B cell (primary cell): ENCODE data around the gene NAV1. TPM values are rescaled to one million over a fixed set of nuclear protein-coding genes. Genes with fewer than 3 reads are reported as not detected.
"Not testable (repeated sequence)": the region's sequence is repeated elsewhere in the genome, so short reads cannot be mapped to it uniquely, and the experiment has no call there.

Source experiments
- ATAC-seq: fragments of 200-7000 bp; cut with Tn5 transposase; one replicate; pipeline ENCODE4 v1.10.0; 2021; ENCODE audit warnings: low read depth, mild to moderate bottlenecking, moderate number of reproducible peaks, moderate library complexity
- CTCF ChIA-PET: fragments of 350-600 bp; sonication (Branson Sonifier 250); formaldehyde crosslinking; loops from one replicate; lab custom pipeline; 2021; ENCODE audit warnings: antibody characterized with exemption, inconsistent platforms; lab: Charles Lee
- POLR2A ChIA-PET: fragments of 350-600 bp; sonication (Branson Sonifier 250); formaldehyde crosslinking; loops from one replicate; lab custom pipeline; 2021; ENCODE audit warnings: antibody characterized with exemption; lab: Charles Lee
- DNase-seq: peaks from one replicate; pipeline ENCODE4 v3.0.0; 2013
- H2AFZ ChIP-seq: 2 replicates; pipeline ENCODE4 v1.6.1; 2012; ENCODE audit warnings: mild to moderate bottlenecking, low read depth, low read length; ENCODE audit not compliant: insufficient read depth, poor library complexity, severe bottlenecking
- H3K27ac ChIP-seq, 2 donors: 1 replicate in 1 of 2; 2 replicates in 1 of 2; pipeline ENCODE4 v1.5.1; 2012 to 2013; ENCODE audit warnings: low read length in 2 of 2, mild to moderate bottlenecking in 2 of 2, moderate library complexity in 1 of 2
- H3K27me3 ChIP-seq, 4 experiments: fragments of 200-600 bp in 1 of 4; sonication (generic) in 1 of 4; replicated peaks in 1 of 4; 1 replicate in 2 of 4; 2 replicates in 2 of 4; pipeline versions ENCODE4 v1.6.1 to v1.7.0; 2013 to 2016; ENCODE audit warnings: low read length in 3 of 4, mild to moderate bottlenecking in 2 of 4, mixed read lengths in 1 of 4, moderate library complexity in 1 of 4; ENCODE audit not compliant: insufficient read depth in 4 of 4, control insufficient read depth in 3 of 4; ENCODE audit errors: control extremely low read depth in 1 of 4
- H3K36me3 ChIP-seq, 2 experiments: replicated peaks in 1 of 2; 1 replicate in 1 of 2; 2 replicates in 1 of 2; pipeline versions ENCODE4 v1.6.1 to v1.7.1; 2013; ENCODE audit warnings: low read length in 1 of 2; ENCODE audit not compliant: insufficient read depth in 2 of 2, control insufficient read depth in 1 of 2; ENCODE audit errors: control extremely low read depth in 1 of 2, extremely low read depth in 1 of 2
- H3K4me1 ChIP-seq, 2 donors: fragments of 200-600 bp in 1 of 2; sonication (generic) in 1 of 2; 1 replicate in 1 of 2; 2 replicates in 1 of 2; pipeline versions ENCODE4 v1.5.1 to v1.6.1; 2013 to 2017; ENCODE audit warnings: low read length in 2 of 2; ENCODE audit not compliant: control insufficient read depth in 2 of 2, insufficient read depth in 2 of 2
- H3K4me2 ChIP-seq: replicated peaks from 2 replicates; pipeline ENCODE3; 2012; ENCODE audit warnings: mild to moderate bottlenecking, low read depth, low read length; ENCODE audit not compliant: poor library complexity, severe bottlenecking
- H3K4me3 ChIP-seq, 5 experiments: fragments of 200-600 bp in 1 of 5; sonication (generic) in 1 of 5; 1 replicate in 3 of 5; 2 replicates in 2 of 5; pipeline versions ENCODE4 v1.5.1 to v1.7.0; 2011 to 2016; ENCODE audit warnings: low read length in 4 of 5, mild to moderate bottlenecking in 4 of 5, low read depth in 2 of 5, control low read depth in 1 of 5, moderate library complexity in 1 of 5; ENCODE audit not compliant: insufficient read depth in 1 of 5; ENCODE audit errors: control extremely low read depth in 1 of 5, extremely low read depth in 1 of 5
- H3K79me2 ChIP-seq: fragments of 200-600 bp; sonication (generic); one replicate; pipeline ENCODE4 v1.6.0; 2016; ENCODE audit warnings: low read length; ENCODE audit not compliant: control insufficient read depth, insufficient read depth
- H3K9ac ChIP-seq: fragments of 200-600 bp; sonication (generic); 2 replicates; pipeline ENCODE4 v1.6.1; 2017; ENCODE audit warnings: mild to moderate bottlenecking, low read length, moderate library complexity
- H3K9me3 ChIP-seq, 3 donors: one replicate each; pipeline versions ENCODE4 v1.6.1 to v1.7.1; 2013; ENCODE audit warnings: low read length in 2 of 3; ENCODE audit not compliant: control insufficient read depth in 2 of 3, insufficient read depth in 1 of 3; ENCODE audit errors: control extremely low read depth in 1 of 3
- H4K20me1 ChIP-seq: 2 replicates; pipeline ENCODE4 v1.6.0; 2012; ENCODE audit warnings: mild to moderate bottlenecking, low read length; ENCODE audit not compliant: insufficient read depth, control insufficient read depth, poor library complexity, severe bottlenecking
- H3K27ac Mint-ChIP-seq: one replicate; pipeline ENCODE4 v1.8.0; 2021; ENCODE audit warnings: mixed read lengths
- H3K27me3 Mint-ChIP-seq: one replicate; pipeline ENCODE4 v1.8.0; 2021; ENCODE audit warnings: mixed read lengths
- H3K4me1 Mint-ChIP-seq: one replicate; pipeline ENCODE4 v1.8.0; 2021; ENCODE audit warnings: mixed read lengths
- H3K4me3 Mint-ChIP-seq: one replicate; pipeline ENCODE4 v1.8.0; 2021; ENCODE audit warnings: mixed read lengths
- H3K9me3 Mint-ChIP-seq: one replicate; pipeline ENCODE4 v1.8.0; 2022; ENCODE audit warnings: mixed read lengths; ENCODE audit not compliant: insufficient read depth
- CTCF ChIP-seq: fragments of 200-600 bp; IDR thresholded peaks from one replicate; pipeline ENCODE4 v1.8.0; 2022; ENCODE audit warnings: antibody characterized with exemption, mild to moderate bottlenecking
- EZH2 ChIP-seq: IDR thresholded peaks from 2 replicates; pipeline ENCODE4 v1.6.1; 2012; ENCODE audit warnings: borderline replicate concordance, low read depth, mild to moderate bottlenecking, moderate library complexity, low read length; ENCODE audit not compliant: insufficient read depth, poor library complexity, severe bottlenecking
- WGBS: methylation state at CpG from one replicate; pipeline ENCODE4 v1.1.5; 2013; ENCODE audit warnings: missing lambda C conversion rate; ENCODE audit not compliant: insufficient coverage; 5-methylcytosine and 5-hydroxymethylcytosine counted together
- intact Hi-C: fragments of 100-400 bp; cut with micrococcal nuclease; formaldehyde crosslinking; loops from one replicate; pipeline ENCODE4 v1.10.0; 2022
- polyA plus RNA-seq: library from polyadenylated mRNA; depleted of rRNA; stranded (reverse); fragments of >200 nt; gene quantifications from 2 replicates; pipeline ENCODE4 v1.2.3, GENCODE V29; 2012
- total RNA-seq, 2 donors: library from RNA; stranded (reverse); fragments of 120-200 nt in 1 of 2; gene quantifications; 1 replicate in 1 of 2; 2 replicates in 1 of 2; pipeline versions ENCODE4 v1.2.3 to v1.2.4, GENCODE V29; 2013 to 2022

NAV1 gene
- total and polyA plus RNA-seq, 2 donors (not counting 1 experiment from before 2014, with no cell fraction given) = 1.5 to 4.3 TPM

- H3K4me3 Mint-ChIP-seq = no peak overlapping the region
- peaks cover 0 to 16% (median 8%) of the 10 kb centered on the region in 4 experiments for H3K27me3 ChIP-seq
- ChIA-PET POLR2A (no interaction called here), CTCF (interaction anchor here (1.0 kb wide), 1 partner anchor 16 kb away, joined by 3 read pairs; no protein-coding TSS in a partner anchor)
- peaks cover 23% of the 10 kb centered on the region for H3K4me1 Mint-ChIP-seq
- peaks cover 8 to 14% of the 10 kb centered on the region in 2 donors for H3K4me1 ChIP-seq
- no peak overlapping the region for H3K4me2 ChIP-seq
- no peak overlapping the region for H2AFZ ChIP-seq
- no peak overlapping the region for H3K27ac Mint-ChIP-seq
- no peak overlapping the region for H3K9ac ChIP-seq
- H3K9me3 ChIP-seq = no peaks in the 10 kb centered on the region
- ATAC-seq = no peak
- peaks cover 38% of the 10 kb centered on the region for H3K27me3 Mint-ChIP-seq
- TF ChIP-seq CTCF = no peak
- no peak for TF ChIP-seq EZH2
- intact Hi-C loops = no loop called here
- WGBS = 100% methylated on average over 3 of the region's 3 CpGs
- no peaks in the 10 kb centered on the region for H3K36me3 ChIP-seq
- no peaks in the 10 kb centered on the region for H3K79me2 ChIP-seq
- DNase-seq = no peak
- H3K9me3 Mint-ChIP-seq = no peaks in the 10 kb centered on the region
- H3K27ac ChIP-seq = no peak overlapping the region
- H4K20me1 ChIP-seq = no peaks in the 10 kb centered on the region
- H3K4me3 ChIP-seq = no peak overlapping the region
Observed at GRCh38 chr1:201544710-201545109, 5.8 kb downstream of the NAV1 start.

GRCh38 chr1:201545851-201546492 lies 7.0 kb downstream of the NAV1 start:
- ChIA-PET POLR2A (no interaction called here), CTCF (interaction anchor here (0.9 kb wide), 1 partner anchor 64 kb away, joined by 3 read pairs; no protein-coding TSS in a partner anchor)
- H3K9me3 Mint-ChIP-seq = no peaks in the 10 kb centered on the region
- peak; percentile 17 for DNase-seq
- intact Hi-C loops = no loop called here
- H4K20me1 ChIP-seq = no peaks in the 10 kb centered on the region
- no peak overlapping the region for H3K27ac Mint-ChIP-seq
- H3K4me1 ChIP-seq = peaks cover 0 to 3% of the 10 kb centered on the region in 2 donors
- H3K27me3 ChIP-seq = peaks cover 0 to 4% (median 2%) of the 10 kb centered on the region in 4 experiments
- TF ChIP-seq EZH2 (no peak), CTCF (no peak)
- peaks cover 28% of the 10 kb centered on the region for H3K27me3 Mint-ChIP-seq
- H3K27ac ChIP-seq = no peak overlapping the region
- no peak overlapping the region for H2AFZ ChIP-seq
- ATAC-seq = peak; percentile 21
- no peaks in the 10 kb centered on the region for H3K9me3 ChIP-seq
- H3K36me3 ChIP-seq = no peaks in the 10 kb centered on the region
- H3K4me2 ChIP-seq = no peak overlapping the region
- no peak overlapping the region for H3K4me3 ChIP-seq
- peaks cover 10% of the 10 kb centered on the region for H3K4me1 Mint-ChIP-seq
- H3K9ac ChIP-seq = no peak overlapping the region
- 15% methylated on average over 6 of the region's 9 CpGs for WGBS
- no peak overlapping the region for H3K4me3 Mint-ChIP-seq
- no peaks in the 10 kb centered on the region for H3K79me2 ChIP-seq

- DNase-seq, ATAC-seq, H3K79me2 ChIP-seq, H3K9me3 ChIP-seq, H3K4me3 Mint-ChIP-seq, H3K27ac ChIP-seq, H4K20me1 ChIP-seq, H3K9ac ChIP-seq, H3K4me2 ChIP-seq, H3K4me3 ChIP-seq, H3K4me1 ChIP-seq, POLR2A ChIA-PET, intact Hi-C loops, H2AFZ ChIP-seq, H3K4me1 Mint-ChIP-seq, H3K27ac Mint-ChIP-seq, H3K36me3 ChIP-seq, H3K9me3 Mint-ChIP-seq, H3K27me3 ChIP-seq: not testable (repeated sequence)
- CTCF ChIA-PET = interaction anchor here (1.0 to 1.4 kb wide), 2 partner anchors 9 to 11 kb away, joined by 3 read pairs; no protein-coding TSS in a partner anchor
- peaks cover 21% of the 10 kb centered on the region for H3K27me3 Mint-ChIP-seq
- WGBS = 89% methylated on average over 1 of the region's 5 CpGs
Observed at GRCh38 chr1:201549522-201549921, 10.6 kb downstream of the NAV1 start.
